ENCODE measurements around the gene STK38.

GRCh38 chr6:36590237-36590636, 43.0 kb upstream of the STK38 start:
- no peak for TF ChIP-seq EZH2phosphoT487 (IDR thresholded peaks at IDR 0.05; ENCODE audit: borderline replicate concordance, low read length)
- TF ChIP-seq CTCF (IDR thresholded peaks at IDR 0.05; ENCODE audit: low read depth, low read length, poor library complexity, severe bottlenecking), result no peak
